Esophagus squamous epithelium (tissue), 4 donors: Measurements from ENCODE around the gene TOR1AIP1.

ENCODE experiments used
- POLR2A ChIP-seq, 4 donors: fragments of 450-650 bp; IDR thresholded peaks; one replicate each; pipeline ENCODE4 v1.6.1; 2017; ENCODE audit warnings: antibody characterized with exemption in 4 of 4, mild to moderate bottlenecking in 4 of 4, moderate library complexity in 3 of 4
- TF ChIP-seq, protein P1 (sequence below), 6 experiments: fragments of 450-650 bp in 4 of 6; fragments of 200-600 bp in 2 of 6; sonication (generic) in 2 of 6; IDR thresholded peaks; one replicate each; pipeline ENCODE4 v1.5.1; 2016 to 2019; ENCODE audit warnings: antibody characterized with exemption in 6 of 6, mild to moderate bottlenecking in 4 of 6, moderate library complexity in 4 of 6

DNA sequence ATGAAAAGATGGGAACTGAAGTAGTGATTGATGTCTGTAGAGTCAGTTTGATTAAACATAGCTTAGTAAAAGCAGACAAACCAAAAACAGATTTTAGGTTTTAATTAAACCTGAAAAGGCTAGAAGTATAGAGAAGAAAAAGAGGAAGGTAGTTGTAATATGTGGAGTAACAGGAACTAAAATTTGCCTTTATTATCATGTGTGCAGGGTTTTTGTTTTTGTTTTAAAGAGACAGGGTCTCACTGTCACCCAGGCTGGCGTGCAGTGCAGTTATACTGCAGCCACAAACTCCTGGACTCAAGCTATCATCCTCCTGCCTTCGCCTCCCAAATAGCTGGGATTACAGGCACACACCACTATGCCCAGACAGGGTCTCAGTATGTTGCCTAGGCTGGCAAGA is 6.0 kb downstream of the TOR1AIP1 start:
- TF ChIP-seq, protein P1, sequence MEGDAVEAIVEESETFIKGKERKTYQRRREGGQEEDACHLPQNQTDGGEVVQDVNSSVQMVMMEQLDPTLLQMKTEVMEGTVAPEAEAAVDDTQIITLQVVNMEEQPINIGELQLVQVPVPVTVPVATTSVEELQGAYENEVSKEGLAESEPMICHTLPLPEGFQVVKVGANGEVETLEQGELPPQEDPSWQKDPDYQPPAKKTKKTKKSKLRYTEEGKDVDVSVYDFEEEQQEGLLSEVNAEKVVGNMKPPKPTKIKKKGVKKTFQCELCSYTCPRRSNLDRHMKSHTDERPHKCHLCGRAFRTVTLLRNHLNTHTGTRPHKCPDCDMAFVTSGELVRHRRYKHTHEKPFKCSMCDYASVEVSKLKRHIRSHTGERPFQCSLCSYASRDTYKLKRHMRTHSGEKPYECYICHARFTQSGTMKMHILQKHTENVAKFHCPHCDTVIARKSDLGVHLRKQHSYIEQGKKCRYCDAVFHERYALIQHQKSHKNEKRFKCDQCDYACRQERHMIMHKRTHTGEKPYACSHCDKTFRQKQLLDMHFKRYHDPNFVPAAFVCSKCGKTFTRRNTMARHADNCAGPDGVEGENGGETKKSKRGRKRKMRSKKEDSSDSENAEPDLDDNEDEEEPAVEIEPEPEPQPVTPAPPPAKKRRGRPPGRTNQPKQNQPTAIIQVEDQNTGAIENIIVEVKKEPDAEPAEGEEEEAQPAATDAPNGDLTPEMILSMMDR (IDR thresholded peaks at IDR 0.05) = no peak
- TF ChIP-seq POLR2A (IDR thresholded peaks at IDR 0.05) = no peak
